PC-3 (cell line): ENCODE data around the gene FLNC.

Experiments
- CTCF ChIP-seq: fragments of 300-600 bp; sonication (generic); conservative IDR thresholded peaks from 2 replicates; pipeline ENCODE4 v1.5.1; 2017; ENCODE audit warnings: antibody characterized with exemption, low read depth, mild to moderate bottlenecking, low read length
- EZH2 ChIP-seq: fragments of 300-600 bp; sonication (generic); IDR thresholded peaks from one replicate; pipeline ENCODE4 v1.6.1; 2017; ENCODE audit warnings: antibody characterized with exemption, mild to moderate bottlenecking, low read length; ENCODE audit not compliant: unreplicated experiment
- EZH2phosphoT487 ChIP-seq: fragments of 300-600 bp; sonication (generic); IDR thresholded peaks from 2 replicates; pipeline ENCODE4 v1.6.1; 2018; ENCODE audit warnings: mild to moderate bottlenecking, antibody characterized with exemption, low read length, borderline replicate concordance

DNA sequence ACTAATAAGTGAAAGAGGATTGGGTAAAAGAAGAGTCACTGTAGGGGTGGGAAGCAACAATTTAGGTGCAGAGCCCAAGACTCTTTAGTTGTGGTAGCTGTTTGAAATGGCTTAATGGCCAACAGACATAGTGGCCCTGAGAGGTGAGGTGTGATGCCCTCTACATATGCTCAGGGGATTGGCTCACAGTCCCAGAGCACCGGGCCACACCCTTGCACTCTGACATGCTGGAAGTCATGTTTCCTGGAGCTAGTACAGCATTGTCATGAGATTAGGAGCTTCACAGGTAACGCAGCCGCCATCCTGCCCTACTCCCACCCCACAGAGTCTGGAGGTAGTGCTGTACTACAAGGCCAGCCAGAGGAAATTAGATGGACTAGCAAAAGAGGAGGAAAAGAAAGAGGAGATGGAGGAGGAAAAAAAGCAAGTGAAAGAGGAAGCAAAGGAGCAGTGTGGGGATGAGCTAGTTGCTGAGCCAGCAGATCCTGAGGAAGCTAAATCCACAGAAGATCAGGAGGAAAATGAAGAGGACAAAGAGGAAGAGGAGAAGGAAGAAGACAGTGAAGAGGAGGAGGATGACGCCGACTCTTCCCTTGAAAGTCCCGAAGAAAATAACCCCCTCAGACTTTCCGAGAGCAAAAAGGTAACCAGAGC is 14.8 kb upstream of the FLNC start:
- no peak for TF ChIP-seq CTCF
- no peak for TF ChIP-seq EZH2
- TF ChIP-seq EZH2phosphoT487, result no peak
